Cortex of kidney (tissue), 1 donor: ENCODE measurements around the gene DAB2.
"Not testable (repeated sequence)": the region's sequence is repeated elsewhere in the genome, so short reads cannot be mapped to it uniquely, and the experiment has no call there.

ENCODE experiments used
- DNase-seq: peaks from one replicate; lab custom pipeline; 2025; lab: John Stamatoyannopoulos, UW

DAB2 gene

DNA sequence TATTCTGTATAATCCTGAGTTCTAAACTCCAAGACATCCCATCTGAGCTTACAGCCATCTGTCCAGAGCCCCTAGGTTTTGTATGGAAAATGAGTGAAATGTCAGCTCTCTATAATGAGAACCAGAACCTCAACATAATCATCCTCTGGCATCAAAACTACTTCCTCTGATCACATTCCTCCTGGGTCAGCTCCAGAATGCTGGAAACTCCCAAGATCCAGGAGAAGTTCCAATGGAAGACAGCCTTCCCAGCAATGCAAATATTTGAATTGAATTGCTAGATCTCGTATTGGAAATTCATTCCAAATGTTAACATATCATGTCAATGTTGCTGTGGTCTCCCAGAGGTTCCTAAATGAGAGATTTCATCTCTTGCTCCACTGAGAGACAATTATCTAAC is 84.3 kb downstream of the DAB2 start:
- no peak for DNase-seq

DNA sequence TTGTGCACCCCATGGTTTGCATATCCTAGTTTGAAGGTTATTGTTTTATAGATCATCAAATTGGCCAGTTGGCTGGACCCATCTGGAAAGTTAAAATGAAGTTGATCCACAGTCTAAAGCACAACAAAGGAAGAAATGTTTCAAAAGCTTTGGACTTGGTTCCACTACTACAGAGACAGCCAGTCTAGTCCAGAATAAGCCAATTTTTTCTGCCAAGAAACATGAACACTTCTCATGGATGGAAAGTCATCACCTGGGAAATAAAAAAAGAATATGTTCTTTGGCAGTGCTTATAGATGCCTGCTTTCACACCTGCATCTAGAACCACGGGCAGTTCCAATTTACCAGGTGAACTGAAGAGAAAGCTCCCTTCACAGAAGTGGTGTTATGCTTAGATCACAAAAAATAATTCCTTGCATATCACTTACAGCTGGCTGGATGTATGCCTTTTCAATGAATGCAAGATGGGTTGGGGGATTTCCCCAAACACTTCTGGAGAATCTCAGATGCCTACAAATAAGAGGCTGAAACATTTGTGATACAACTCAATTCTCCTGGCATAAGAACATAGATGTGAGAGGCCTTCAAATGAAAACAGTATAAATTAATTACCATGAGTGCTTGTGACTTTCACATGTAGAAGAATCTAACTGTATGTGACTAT is 87.4 kb downstream of the DAB2 start:
- no peak for DNase-seq

DNA sequence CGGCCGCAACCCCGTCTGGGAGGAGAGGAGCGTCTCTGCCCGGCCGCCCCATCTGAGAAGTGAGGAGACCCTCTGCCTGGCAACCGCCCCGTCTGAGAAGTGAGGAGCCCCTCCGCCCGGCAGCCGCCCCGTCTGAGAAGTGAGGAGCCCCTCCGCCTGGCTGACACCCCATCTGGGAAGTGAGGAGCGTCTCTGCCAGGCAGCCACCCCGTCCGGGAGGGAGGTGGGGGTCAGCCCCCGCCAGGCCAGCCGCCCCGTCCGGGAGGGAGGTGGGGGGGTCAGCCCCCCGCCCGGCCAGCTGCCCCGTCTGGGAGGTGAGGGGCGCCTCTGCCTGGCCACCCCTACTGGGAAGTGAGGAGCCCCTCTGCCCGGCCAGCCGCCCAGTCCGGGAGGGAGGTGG is 90.5 kb downstream of the DAB2 start:
- DNase-seq = not testable (repeated sequence)

DNA sequence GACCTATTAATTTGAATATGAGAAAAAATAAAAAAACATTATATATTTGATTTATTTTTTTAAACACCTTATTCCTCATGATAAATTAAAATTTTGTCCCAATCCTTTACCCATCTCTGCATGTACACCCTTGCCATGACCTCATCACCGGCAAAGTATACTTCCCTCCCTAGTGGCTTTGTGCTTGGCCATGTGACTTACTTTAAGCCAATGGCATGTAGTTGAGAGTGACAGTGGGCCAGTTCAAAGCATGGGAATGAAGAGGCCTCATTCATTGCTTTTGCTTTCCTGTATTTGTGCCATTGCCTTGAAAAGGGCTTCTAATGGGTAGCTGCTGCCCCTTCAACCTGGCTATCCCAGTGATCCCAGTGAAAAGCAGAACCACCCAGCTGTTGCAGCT is 91.7 kb downstream of the DAB2 start:
- no peak for DNase-seq

DNA sequence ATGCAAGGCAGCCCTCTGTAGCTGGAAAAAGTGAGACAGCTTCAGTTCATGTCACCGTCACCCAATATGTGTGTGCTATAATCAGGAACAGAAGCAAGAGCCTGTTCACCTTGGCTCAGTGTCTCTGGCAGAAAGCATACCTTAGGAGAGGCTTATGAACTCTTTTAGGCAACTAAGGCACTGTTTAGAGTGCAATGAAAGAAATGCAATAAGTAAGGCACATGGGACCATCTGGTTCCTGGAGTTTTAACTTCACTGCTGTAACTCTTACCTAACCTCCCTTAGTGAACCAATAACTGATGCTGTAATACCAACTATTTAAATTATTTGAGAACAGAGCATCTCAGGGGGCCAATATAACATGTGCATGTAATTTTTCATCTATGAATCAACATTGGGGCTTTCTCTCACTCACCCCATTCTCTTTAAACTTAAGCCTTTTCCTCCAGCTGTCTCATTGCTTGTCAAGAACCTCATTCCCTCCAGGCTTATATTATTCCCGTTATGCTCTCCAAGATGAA is 92.9 kb downstream of the DAB2 start:
- DNase-seq = no peak

DNA sequence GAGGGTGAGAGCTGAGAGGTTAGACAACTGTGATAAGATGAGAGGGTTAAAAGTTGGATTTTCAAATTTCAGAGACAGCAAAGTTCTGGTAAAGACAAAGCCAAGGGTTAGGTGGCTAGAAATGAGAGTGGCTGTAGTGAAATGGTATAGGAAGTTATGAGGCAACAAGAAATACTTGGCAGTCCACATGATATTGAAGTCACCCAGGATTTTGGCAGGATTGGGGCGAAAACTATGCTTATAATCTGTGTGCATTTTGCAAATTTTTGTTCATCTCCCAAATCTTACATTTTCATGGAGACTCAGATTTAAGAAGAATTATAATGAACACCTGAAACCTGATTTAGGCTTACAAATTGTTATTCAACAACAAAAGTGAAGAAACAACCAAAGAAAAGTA is 96.0 kb downstream of the DAB2 start:
- DNase-seq = no peak

DNA sequence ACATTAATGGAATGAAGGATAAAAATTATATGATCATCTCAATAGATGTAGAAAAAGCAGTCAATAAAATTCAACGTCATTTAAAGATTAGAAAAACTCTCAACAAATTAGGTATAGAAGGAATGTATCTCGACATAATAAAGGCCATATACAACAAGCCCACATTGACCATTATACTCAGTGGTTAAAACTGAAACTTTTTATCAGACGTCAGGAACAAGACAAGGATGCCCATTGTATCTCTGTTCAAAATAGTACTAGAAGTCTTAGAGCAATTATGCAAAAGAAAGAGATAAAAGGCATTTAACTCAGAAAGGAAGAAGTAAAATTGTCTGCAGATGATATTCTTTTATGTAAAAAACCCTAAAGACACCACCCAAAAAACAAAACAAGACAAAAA is 101.2 kb downstream of the DAB2 start:
- no peak for DNase-seq
